ENCODE results near the gene MAPT.
A peak's percentile ranks its signal among the peaks of the same experiment; 100 is the strongest.
"Not testable (repeated sequence)": the region's sequence is repeated elsewhere in the genome, so short reads cannot be mapped to it uniquely, and the experiment has no call there.

The MAPT gene

GRCh38 chr17:45931677-45932076 lies 37.3 kb downstream of the MAPT start:
- no peak for DNase-seq

GRCh38 chr17:45934044-45934979 lies 40.0 kb downstream of the MAPT start:
- DNase-seq = no peak

- DNase-seq = no peak
Observed at GRCh38 chr17:45935197-45935709, 40.9 kb downstream of the MAPT start.

GRCh38 chr17:45935710-45936509 lies 41.6 kb downstream of the MAPT start:
- DNase-seq = no peak

- DNase-seq = no peak
Observed at GRCh38 chr17:45936610-45937009, 42.3 kb downstream of the MAPT start.

GRCh38 chr17:45937186-45937585 lies 42.8 kb downstream of the MAPT start:
- DNase-seq = not testable (repeated sequence)

- DNase-seq = no peak
Observed at GRCh38 chr17:45939395-45939794, 45.0 kb downstream of the MAPT start.

- DNase-seq = no peak
Observed at GRCh38 chr17:45940293-45940692, 45.9 kb downstream of the MAPT start.

GRCh38 chr17:45940826-45941225 lies 46.5 kb downstream of the MAPT start:
- DNase-seq = no peak

GRCh38 chr17:45941395-45941794 lies 47.0 kb downstream of the MAPT start:
- no peak for DNase-seq

- no peak for DNase-seq
Observed at GRCh38 chr17:45942284-45942683, 47.9 kb downstream of the MAPT start.

GRCh38 chr17:45946841-45947256 lies 52.5 kb downstream of the MAPT start:
- no peak for DNase-seq

- DNase-seq = no peak
Observed at GRCh38 chr17:45948498-45948880, 54.1 kb downstream of the MAPT start.

GRCh38 chr17:45948881-45949624 lies 54.7 kb downstream of the MAPT start:
- DNase-seq = peak; percentile 81

GRCh38 chr17:45949755-45950320 lies 55.5 kb downstream of the MAPT start:
- DNase-seq = no peak

- no peak for DNase-seq
Observed at GRCh38 chr17:45950888-45951287, 56.5 kb downstream of the MAPT start.

GRCh38 chr17:45951403-45951802 lies 57.0 kb downstream of the MAPT start:
- no peak for DNase-seq

GRCh38 chr17:45951941-45952340 lies 57.6 kb downstream of the MAPT start:
- DNase-seq = no peak

GRCh38 chr17:45952814-45953320 lies 58.5 kb downstream of the MAPT start:
- no peak for DNase-seq

GRCh38 chr17:45953561-45953960 lies 59.2 kb downstream of the MAPT start:
- DNase-seq = no peak

- DNase-seq = no peak
Observed at GRCh38 chr17:45954914-45955313, 60.6 kb downstream of the MAPT start.

GRCh38 chr17:45955326-45955725 lies 61.0 kb downstream of the MAPT start:
- no peak for DNase-seq
